COLO829 (cell line): Measurements from ENCODE around the gene SLC26A6.

ENCODE experiments used
- DNase-seq: peaks from one replicate; pipeline ENCODE4 v3.0.0; 2012; ENCODE audit warnings: low spot score

The SLC26A6 gene

DNA sequence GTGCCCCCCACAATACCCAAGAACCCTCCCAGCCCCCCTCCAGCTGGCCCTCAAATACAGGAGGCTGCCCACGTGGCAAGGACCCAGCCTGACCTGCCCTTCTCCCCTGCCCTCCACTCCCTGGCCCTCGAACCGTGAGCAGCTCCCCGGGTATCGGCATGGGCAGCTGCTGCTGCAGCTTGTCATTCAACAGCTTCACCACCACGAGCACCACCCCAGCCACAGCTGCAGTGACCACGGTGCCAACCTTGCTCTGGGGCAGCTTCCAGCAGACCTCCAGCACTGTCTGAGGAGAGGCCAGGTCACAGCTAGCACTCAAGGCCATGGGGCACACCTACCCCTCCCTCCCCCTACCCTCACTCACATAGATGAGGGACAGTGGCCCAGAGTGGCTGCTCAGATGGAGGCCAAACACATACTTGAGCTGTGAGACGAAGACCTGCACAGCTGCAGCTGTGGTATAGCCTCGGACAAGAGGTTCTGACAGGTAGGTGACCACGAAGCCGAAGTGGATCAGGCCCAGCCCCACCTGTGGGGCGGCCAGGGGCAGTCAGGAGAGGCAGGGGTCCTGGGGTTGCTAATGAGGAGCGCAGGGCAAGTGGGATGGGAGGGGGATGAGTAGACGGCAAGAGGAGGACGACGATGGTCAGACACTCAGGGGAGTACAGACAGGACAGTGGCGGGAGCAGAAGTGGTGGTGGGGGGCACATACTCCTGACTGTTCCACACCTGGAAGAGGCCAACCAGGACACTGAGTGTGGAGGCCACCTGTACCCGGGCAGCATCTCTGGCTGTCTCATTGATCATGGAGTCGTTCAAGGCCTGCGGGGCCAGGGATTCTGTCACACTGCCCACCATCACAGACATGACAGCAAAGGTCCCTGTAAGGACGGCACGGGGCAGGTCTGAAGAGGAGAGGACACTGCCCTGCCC is 3.5 kb downstream of the SLC26A6 start:
- DNase-seq: no peak

DNA sequence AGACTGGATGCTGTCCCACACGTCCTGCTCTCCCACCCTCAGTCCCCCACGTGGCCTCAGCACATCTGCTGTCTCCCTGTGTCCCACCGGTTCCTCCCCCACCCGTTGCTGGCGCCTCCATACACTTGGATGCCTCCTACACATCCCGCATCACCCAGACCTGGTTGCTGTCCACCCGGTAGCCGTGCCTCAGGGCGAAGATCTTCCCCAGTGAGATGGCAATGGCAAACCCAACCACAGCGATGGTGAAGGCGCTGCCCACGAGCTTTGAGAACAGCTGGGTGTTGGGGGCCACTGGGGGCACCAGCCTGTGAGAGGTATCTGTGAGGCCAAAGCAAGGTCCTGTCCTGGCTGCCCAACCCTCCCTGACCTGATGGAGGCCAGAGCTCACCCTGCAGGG is 4.4 kb downstream of the SLC26A6 start:
- no peak for DNase-seq

DNA sequence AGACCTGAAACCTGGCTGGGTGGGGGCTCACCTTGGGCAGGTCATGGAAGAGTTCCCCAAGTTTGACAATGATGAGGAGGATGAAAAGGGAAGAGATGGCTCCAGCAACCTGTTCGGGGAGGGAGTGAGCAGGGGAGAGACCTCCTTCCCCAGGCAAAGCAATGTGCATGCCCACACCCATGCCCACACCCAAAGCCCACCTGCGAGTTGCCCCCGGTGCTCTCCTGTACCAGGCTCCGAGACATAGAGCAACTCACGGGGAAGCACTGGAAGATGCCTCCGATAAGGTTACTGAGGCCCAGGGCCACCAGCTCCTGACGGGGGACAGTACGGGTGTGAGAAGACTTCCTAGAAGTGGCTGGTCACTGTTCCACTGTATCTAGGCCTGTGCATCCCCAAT is 4.9 kb downstream of the SLC26A6 start:
- no peak for DNase-seq

DNA sequence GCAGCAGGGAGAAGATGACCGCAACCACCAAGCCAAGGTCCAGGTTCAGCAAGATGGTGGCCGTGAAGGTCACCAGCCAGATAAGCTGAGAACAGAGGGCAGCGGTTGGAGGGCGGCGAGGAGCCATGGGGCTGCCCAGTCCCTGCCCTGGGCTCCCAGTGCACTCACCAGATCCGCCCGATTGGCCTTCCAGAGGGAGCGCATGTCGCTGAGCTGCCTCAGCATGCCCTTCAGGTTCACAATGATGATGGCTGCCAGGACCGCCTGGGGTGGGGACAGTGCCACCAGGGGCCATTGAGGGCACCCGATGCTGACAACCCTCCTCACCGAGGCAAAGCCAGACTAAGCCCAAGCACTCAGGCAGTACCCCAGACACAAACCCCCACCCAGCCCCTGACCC is 5.4 kb downstream of the SLC26A6 start:
- DNase-seq: no peak

DNA sequence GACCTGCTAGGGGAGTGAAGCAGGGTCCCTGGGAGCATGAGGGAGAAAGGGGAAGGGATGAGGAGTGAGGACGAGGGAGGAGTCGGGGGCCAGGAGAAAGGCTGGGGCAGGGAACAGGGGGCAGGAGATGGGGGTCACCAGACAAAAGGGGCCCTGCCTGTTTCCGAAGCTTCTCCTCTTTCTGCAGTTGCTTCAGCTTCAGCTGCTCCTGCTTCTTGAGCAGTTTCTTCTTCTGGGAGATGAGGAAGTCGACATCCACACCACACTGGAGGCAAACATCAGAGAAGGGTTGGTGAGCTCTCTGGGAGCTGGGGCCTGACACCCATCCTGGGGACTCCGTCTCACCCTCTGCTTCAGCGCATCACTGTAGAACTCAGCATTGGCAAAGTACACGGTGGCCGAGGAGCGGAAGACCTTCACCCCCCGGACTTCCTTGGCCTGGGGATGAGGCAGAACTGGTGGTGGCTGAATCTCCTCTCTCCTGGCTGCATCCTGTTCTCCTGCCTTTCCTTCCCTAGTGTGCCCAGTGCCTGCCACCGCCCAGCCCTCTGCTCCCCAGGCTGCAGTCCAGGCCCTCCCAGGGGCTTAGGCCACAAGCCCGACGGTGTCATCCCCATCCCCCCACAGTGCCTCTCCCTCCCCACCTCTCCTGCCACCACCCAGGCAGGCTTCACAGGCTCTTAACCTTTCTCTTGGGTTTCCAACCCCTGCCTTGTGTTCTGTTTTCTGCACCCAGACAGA is 6.8 kb downstream of the SLC26A6 start:
- DNase-seq: no peak

DNA sequence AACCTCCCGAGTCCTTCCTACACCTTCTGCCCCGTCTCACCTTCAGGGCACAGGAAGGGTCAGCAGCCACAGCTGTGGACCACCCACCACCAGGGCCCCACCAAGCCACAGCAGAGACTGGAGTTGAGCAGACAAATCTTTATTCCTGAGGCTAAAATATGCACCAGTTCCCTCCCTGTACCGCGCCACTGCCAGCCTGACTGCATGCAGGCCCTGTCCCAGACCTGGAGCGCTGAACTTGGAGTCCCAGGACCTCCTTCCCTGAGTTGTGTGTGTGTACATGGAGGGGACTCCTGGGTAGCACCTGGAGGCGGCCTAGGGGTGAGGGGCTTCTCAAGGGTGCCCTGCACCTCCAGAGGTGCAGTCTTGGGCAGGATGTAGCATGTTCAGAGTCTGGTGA is 9.7 kb downstream of the SLC26A6 start:
- no peak for DNase-seq

DNA sequence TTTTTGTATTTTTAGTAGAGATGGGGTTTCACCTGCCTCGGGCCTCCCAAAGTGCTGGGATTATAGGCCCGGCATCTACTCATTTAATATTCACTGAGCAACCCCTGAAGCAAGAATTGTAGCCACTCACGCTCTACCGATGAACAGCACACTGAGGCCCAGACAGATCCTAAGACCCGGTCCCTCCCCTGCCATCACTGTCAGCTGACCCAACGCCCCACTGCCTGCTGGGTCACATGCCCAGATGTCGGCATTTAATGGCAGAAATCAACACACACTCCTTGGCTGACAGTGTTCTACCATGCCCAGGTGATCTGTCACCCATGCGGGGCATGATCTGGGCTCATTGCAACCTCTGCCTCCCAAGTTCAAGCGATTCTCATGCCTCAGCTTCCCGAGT is 10.5 kb downstream of the SLC26A6 start:
- no peak for DNase-seq

DNA sequence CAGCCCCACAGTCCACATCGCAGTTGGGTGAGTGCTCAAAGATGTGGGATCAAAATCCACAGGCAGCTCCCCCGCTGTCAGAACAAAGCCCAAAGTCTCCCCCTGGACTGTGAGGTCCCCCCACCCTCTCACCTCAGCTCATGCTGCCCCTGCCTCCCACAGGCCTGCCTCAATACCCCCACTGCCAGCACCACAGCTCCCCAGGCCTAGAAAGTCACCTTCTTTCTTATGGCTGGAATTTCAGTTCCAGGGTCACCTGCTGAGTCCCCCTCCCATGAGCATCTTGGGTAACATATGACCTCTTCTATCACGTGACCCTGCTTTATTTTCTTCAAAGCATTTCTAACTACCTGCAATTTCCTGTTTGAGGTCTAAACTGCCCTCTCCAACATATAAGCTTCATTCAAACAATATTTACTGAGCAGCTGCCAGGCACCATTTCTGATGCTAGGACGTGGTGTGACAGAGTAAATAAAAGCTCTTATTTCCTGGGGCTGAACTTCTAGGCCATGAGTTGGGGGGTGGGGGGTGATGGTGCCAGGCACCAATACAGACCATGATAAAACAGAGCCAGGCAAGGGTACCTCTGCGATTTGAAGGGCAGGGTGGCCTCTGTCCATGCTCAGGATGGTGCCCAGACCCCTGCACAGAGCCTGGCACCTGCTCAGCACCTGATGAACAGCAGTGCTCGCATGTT is 11.3 kb downstream of the SLC26A6 start:
- no peak for DNase-seq

DNA sequence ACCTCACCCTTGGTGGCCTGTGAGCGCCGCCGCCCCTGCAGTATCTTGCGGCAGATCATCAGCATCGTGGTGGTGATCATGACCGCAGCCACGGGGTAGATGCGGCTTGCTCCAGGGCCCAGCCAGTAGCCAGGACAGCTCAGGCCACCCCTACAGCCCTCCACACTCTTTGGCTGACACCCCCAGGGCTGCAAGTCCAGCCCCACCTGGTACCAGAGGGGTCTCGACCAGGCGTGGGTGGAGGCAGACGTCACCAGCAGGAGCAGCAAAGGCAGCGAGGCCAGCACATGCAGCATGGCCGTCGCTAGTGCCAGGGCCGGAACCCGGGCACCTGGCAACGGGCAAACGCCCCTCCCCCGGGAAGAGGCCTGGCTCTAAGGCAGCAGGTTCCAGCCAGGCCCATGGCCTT is 13.8 kb downstream of the SLC26A6 start, which contains the start of gene TMEM89:
TSS of gene TMEM89 (minus strand) at position 309 of the 409 bp plus-strand sequence. CDS start at position 296, 13 bp downstream.
- DNase-seq: no peak

DNA sequence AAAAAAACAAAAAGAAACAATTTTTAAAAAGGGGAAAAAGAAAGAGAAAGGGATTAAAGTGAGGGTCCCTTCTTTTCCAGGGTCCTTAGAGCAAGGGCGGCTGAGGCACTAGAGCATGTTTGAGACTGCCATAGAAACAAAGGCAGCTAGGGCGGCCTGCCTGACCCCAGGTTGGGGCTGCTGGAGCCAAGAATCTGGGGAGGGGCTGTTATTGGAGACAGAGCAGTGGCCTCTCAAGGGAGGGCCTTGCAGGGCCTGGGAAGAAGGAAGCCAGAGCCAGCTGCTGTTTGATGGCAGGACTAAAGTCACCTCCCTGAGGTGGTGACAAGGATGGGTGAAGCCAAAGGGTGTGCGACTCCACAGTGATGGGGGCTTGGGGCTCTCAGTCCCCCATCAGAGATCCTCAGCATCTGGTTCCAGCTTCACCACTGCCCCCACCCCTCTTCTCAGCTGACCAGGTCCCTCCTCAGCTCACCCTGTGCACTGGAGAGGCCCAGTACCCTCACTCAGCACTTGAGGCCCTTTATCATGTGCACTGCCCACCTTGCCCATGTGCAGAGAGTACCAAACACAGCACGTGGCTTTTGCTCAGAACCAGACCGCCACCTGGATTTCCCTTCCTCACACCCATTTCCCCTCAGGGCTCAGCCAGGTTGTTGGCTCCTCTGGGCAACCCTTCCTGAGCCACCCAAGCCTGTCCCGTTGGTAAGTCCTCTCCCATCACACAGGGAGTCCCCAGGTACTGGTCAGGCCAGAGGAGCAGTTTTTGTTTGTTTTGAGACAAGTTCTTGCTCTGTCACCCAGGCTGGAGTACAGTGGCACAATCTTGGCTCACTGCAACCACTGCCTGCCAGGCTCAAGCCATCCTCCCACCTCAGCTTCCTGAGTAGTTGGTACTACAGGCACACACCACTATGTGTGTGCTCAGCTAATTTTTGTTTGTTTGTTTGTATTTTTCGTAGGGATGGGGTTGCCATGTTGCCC is 15.4 kb downstream of the SLC26A6 start:
- no peak for DNase-seq

DNA sequence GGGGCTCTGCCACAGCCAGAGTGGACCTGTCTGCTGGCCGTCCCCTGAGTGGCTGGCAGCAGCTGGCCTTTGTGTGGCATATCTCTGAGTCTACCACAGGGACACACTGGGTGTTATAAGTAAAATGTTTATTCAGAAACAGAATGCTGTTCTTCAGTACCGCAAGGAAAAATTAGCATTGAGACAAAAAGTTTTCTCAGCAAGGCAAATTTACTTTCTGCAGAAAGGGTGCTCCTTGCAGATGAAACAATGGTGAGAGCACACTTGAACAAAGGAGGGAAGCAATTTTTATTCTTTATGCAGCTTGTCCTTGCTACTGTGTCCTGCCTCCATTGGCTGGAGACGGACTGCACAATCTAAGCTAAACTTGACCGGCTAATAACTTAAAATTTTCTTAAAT is 17.7 kb downstream of the SLC26A6 start:
- no peak for DNase-seq

DNA sequence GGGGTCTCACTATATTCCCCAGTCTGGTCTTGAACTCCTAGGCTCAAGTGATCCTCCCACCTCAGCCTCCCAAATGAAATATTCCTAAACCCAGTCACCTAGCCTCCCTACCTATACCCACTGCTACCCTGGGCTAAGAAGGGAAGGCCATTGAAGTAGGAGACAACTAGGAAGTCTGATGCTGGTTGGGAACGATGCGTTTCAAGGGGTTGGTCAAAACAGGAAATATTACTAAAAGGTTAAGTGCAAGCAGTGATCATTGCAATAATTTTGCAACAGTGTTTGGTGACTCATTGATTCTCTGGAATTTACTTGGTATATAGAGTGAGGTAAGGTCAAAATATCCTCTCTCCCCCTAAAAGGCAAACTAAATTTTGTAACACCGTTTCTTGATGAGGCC is 21.2 kb downstream of the SLC26A6 start:
- no peak for DNase-seq

DNA sequence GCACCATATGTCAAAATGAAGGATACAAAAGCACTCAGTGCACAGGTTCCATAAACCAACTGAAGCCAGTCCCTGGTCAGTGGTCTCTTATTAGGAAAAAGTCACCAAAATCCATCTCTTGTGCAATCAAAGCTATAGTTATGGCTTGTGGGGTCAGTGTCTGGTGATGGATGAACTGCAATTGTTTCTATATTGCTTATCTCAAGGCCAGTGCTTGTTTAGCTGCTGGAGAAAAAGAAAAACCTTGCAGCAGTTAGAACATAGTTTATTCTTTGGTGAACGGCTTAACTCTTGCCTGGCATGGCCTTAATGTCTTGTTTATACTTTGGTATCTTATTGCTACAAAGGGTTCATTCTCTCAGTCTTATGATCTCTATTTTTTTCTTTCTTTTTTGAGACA is 23.0 kb downstream of the SLC26A6 start:
- DNase-seq: no peak

DNA sequence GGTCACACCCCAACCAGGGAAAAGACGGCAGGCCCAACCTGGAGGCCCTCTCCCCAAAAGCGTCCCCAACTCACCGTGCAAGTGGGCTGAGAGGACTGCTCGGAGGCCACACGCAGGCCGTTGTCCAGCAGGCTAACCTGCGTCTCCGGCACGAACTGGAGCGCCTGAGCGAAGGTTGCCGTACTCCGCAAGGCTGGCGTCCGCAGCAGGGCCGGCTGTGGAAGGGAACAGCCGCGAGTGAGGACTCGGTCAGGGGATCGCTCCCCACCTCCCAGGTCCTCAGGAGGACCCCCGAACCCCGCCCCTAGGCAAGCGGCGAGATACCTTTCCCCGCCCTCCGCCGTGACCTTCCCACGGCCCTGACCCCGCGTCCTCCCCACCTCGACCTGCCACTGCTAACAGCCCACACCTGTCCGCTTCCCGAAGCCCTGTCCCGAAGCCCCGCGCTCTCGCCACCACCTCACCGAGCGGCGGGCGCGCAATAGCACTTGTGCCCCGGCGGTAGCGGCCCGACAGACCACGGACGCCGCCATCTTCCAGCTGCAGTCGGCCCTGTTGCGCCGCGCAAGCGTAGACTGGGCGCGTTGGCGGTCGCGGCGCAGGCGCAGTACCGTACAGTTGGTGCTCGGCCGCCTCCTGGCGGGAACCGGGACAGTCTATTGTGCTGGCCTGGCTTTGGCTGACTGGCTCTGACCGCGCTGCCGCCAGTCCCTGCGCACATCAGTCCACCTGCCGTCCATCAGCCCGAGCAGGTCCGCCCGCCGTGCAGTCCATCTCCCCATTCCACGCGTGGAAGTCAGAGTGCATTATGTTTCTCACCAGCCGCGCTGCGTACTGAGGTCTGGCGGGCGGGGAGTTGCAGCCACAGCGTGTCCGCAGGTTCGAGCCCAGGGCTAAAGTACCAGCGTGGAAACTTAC is 25.9 kb downstream of the SLC26A6 start, which contains the start of gene UQCRC1:
TSS of gene UQCRC1 (minus strand) at position 559 of the 918 bp plus-strand sequence. CDS start at position 533, 26 bp downstream.
- DNase-seq: peak; percentile 97

DNA sequence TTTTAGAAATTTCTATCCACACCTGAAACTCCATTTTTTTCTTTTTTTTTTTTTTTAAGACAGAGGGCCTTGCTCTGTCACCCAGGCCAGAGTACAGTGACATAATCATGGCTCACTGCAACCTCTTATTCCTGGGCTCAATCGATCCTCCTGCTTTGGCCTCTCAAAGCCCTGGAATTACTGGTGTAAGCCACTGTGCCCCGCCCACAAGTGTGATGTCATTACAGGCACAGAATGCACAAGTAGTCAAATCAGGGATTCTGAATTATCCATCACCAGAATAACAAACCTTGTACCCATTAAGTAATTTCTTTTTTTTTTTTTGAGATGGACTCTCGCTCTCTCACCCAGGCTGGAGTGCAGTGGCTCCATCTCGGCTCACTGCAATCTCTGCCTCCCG is 27.7 kb downstream of the SLC26A6 start:
- DNase-seq: no peak

DNA sequence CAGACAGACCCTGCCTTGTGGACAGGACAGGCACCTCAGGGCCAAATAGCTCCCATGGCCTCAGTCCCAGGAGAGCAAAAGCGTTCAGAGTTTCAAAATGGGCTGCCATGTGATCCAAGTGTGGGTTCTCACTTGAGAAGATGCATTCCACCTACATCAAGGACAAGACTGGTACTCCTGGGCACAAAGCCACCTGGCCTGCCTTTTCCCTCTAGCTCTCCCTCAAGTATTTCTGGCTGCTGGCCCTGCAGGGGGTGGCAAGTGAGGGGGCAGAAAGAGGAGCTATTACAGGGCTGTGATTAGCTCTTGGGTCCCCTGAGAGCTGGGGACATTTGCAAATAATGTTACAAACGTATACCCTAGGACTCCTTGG is 33.7 kb downstream of the SLC26A6 start:
- no peak for DNase-seq

DNA sequence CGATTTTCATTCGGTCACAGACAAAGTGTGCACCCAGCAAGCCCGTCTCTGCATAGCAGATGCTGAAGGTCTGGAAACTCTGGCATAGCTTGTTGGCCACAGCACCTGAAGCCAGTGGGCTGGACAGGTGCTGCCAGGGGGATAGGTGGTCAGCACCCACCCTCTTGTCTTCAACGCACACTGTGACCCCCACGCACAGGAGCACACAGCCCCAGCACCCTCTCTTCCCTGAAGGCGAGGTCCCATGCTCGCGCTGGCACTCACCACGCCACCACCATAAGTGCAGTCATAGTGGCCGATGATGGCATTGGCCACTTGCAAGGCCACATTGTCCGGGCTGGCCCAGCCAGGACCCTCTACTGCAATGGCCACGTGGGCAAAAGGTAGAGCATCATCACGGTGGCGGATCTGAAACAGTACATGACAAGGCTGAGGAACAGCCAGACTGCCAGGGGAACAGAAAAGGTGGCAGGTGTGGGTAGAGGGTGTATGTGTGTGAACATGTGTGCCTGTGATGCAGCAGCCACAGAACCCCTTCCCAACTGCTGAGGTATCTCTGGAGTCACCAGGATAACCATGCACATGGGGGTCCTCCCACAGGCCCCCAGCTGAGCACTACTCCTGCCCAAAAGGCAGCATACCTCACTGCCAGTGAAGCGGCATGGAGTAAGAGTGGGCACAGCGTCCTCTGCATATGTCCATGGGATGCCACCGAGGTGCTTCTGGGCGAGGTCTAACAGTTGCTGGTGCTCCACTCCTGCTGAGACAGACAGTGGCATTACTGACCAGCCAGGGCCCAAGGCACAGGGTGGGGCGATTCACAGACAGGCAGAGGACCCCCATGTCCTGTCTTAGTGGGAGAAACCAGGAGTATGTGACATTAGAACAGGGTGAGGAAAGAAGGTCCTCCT is 34.3 kb downstream of the SLC26A6 start:
- no peak for DNase-seq

DNA sequence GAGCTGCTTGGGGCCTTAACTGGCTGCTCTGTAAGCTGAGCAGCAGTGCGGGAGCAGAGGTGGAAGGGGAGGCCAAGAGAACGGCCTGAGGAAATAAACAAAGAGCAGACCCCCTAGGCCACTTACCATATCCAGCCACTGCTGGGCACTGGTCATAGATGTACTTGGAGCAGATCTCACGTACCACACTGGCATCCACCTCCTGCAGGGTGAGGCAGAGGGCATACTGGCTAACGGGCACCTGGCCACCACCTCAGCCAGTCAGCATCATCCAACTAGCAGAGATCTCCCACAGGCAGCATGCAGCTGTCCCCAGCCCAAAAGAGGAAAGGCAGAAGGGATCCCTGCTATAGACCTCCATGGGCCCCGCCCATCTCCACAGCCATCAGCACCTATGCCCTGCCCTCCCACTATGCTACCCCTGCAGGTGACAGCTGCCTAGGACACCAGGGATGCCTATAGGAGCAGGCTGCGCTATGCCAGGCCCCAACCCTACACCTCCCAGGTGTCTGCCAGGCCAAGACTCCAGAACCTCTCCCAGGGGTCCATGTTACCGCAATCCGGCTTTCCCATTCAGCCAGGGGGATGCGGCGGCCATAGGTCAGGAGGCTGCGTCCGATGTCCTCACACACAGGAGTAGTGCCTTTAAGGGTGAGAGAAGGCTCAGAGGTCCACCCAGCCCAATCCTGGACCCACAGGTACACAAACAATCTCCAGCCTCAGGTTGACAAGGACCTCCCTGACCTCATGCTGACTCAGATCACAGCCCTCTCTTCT is 35.6 kb downstream of the SLC26A6 start:
- DNase-seq: no peak
